HG03103 (cell line): Measurements from ENCODE around the gene TRIM10.
"Not testable (repeated sequence)": the region's sequence is repeated elsewhere in the genome, so short reads cannot be mapped to it uniquely, and the experiment has no call there.

Experiments used
- ATAC-seq: cut with Tn5 transposase; IDR thresholded peaks from one replicate; pipeline ENCODE4 v1.9.1; 2021; ENCODE audit warnings: low read depth; ENCODE audit not compliant: unreplicated experiment

TRIM10 gene

DNA sequence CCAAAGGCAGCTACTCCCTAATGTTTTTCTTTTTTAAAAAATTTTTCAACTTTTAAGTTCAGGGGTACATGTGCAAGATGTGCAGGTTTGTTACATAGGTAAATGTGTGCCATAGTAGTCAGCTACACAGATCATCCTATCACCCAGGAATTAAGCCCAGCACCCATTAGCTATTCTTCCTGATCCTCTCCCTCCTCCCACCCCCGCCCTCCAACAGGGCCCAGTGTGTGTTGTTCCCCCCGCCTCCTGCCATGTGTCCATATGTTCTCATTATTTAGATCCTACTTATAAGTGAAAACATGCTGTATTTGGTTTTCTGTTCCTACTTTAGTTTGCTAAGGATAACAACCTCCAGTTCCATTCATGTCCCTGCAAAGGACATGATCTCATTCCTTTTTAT, 14.8 kb upstream of the TRIM10 start:
- ATAC-seq = no peak

DNA sequence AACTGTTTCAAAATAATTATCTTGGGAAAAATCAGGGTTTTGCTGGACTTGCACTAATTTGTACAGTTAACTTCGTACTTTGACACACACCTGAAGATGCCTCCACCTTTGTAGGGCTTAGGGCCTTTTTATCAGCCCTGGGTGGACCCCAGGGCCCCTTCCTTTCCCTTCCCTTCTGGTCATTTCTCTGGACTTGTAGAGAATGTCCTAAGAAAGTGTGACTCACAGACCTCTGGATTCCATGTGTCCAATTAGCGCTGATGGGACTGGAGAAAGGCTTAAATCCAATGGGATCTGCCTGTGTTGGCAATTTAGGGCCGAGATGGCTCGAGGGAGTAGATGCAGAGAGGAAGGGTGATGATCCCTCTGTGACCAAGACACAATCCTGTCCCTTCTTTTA, 11.7 kb upstream of the TRIM10 start:
- ATAC-seq = no peak

- ATAC-seq = no peak
These were observed 10.9 kb upstream of the TRIM10 start for GRCh38 chr6:30171677-30172471.

GRCh38 chr6:30169658-30170614, 8.9 kb upstream of the TRIM10 start:
- ATAC-seq = no peak

DNA sequence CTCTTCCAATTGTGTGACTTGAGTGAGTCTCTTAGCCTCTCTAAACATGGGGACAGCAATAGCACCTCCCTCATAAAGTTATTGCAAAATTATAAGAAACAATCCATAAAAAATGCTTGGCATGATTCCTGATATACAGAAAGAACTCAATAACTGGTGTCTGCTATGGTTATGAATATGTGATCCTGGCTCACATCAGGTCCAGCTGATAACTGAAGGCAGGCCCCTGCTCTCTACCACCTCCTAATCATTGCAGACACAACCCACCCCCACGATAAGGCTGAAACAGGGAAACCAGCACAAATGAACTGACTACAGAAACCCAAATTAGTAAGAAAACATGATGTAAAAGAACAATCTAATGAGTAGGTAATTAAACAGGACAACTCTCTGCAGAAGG, 7.7 kb upstream of the TRIM10 start:
- no peak for ATAC-seq

GRCh38 chr6:30167101-30167500, 6.1 kb upstream of the TRIM10 start:
- ATAC-seq = no peak

- not testable (repeated sequence) for ATAC-seq
These were observed 4.2 kb upstream of the TRIM10 start for GRCh38 chr6:30165238-30165637.

GRCh38 chr6:30164714-30165113, 3.7 kb upstream of the TRIM10 start:
- ATAC-seq = no peak

DNA sequence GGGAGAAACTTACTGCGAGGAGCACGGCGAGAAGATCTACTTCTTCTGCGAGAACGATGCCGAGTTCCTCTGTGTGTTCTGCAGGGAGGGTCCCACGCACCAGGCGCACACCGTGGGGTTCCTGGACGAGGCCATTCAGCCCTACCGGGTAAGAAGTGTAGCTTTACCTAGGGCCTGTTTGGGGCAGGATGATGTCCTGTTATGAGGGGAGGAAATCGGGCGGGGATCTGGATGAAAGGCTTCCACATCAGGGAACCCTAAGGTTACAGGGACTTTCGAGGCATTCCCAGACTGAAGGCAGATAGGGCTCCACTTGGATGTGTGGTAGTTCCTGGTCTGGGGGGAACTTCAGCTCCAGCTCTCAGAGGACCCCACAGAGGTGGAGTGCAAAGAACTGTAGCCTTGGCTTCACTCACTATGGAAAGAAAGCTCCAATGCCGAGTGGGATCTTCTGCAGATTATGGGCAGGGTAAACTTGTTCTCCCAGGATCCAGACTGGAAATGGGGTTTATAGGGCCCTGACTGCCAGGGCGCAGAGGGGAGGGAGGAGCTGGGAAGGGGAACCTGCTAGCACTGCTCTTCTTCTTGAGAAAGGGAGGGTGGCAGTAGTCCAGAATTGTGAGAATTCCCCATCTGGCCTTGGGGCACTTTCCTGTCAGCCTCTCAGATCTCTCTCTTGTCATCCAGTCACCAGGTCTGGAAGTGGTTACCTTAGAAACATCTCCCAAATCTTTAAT, 3.1 kb upstream of the TRIM10 start:
- no peak for ATAC-seq

- no peak for ATAC-seq
These were observed 2.3 kb upstream of the TRIM10 start, which contains the start of gene TRIM15 for GRCh38 chr6:30163090-30163917. TRIM15 (plus strand) TSS chr6:30163546; CDS start chr6:30163685, 139 bp downstream.

GRCh38 chr6:30162265-30163089, 1.5 kb upstream of the TRIM10 start:
- no peak for ATAC-seq

GRCh38 chr6:30160008-30160784, 815 bp downstream of the TRIM10 start:
- no peak for ATAC-seq

DNA sequence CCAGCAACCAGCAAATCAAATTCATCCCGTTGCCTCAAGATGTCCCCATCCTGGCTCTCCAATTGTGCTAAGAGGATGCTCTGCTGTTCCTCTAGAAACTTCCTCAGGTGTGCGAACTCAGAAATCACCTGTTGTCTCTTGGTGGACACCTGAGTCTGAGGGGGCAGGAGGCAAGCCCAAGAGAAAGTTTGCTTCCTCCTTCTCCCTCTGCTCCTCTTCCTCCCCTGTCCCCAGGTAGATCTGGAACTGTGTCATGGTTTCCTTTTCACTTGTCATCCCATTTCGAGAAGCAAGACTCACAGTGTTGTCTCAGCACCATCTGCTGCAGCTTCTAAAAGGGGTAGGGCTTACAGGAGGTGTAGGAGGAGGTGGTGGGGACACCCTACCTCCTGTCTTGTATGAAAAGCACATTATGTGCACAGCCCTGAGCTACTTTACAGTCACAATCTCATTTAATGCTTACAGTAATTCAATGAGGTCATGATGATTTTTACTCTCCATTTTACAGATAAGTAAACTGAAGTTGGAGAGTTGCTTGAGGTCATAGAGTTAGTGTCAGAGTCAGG, 2.5 kb downstream of the TRIM10 start:
- no peak for ATAC-seq

DNA sequence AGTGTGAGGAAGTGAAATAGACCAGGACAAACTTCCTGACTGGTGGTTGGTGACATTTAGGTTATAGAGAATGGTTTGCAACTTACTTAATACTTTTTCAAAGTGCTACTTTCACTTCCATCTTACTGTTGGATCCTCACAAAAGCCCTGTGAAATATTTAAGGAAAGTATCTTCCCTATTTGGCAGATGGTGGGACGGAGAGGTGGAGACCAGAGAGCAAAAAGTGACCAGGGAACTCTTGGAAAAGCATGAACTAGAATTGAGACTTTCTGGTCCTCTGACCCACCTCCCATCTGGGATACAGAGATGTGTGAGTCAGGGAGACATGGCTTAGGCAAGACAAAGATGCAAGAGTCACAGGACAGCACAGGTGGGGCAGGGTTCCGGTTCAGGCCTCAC, 3.0 kb downstream of the TRIM10 start:
- ATAC-seq = no peak

- no peak for ATAC-seq
These were observed 3.4 kb downstream of the TRIM10 start for GRCh38 chr6:30157581-30157980.

DNA sequence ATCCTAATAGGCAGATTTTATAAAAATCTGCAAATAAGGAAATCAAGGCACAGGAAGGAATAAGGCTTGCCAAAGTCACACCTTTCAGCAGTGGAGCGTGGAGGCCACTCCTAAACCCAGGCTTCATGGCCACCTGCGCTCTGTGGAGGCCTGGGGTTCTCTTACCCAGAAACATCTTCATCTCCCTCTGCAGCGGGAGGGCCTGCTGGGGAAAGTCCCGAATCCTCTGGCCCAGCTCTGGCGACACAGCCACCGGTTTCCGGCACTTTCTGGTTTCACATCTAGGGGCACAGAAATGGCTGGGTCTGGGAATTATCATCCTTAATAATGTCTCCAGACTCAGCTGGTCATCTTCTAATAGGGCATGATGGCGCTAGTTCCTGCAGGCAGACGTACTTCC, 4.2 kb downstream of the TRIM10 start:
- no peak for ATAC-seq

GRCh38 chr6:30156262-30156599, 4.8 kb downstream of the TRIM10 start:
- no peak for ATAC-seq
